ENCODE data around the gene CDKN1A.

Gene CDKN1A

GRCh38 chr6:36713846-36714245 lies 35.3 kb downstream of the CDKN1A start:
- Histone ChIP-seq H3K27me3 (replicated peaks; ENCODE audit: insufficient read depth, low read length) (no peaks in the 10 kb centered on the region), H3K36me3 (replicated peaks; ENCODE audit: insufficient read depth, low read length) (no peaks in the 10 kb centered on the region), H3K4me3 (ENCODE audit: low read length) (no peak overlapping the region), H3F3A (ENCODE audit: insufficient read depth, low read length) (no peaks in the 10 kb centered on the region), H3K9me3 (replicated peaks; ENCODE audit: insufficient read depth, low read length) (no peaks in the 10 kb centered on the region), H3K9ac (ENCODE audit: low read length) (no peak overlapping the region), H2AFZ (ENCODE audit: low read length) (no peak overlapping the region), H3K27ac (ENCODE audit: low read length) (no peak overlapping the region), H3K4me1 (ENCODE audit: low read length) (no peaks in the 10 kb centered on the region), H4K20me1 (ENCODE audit: insufficient read depth, low read length) (no peaks in the 10 kb centered on the region), H3K4me2 (ENCODE audit: low read depth, low read length) (no peak overlapping the region), H3K79me2 (ENCODE audit: low read length) (no peaks in the 10 kb centered on the region), H3K9me2 (replicated peaks; ENCODE audit: insufficient read depth, low read length) (no peaks in the 10 kb centered on the region)
- DNase-seq = no peak
- TF ChIP-seq CTCF (IDR thresholded peaks at IDR 0.05; ENCODE audit: low read length) = no peak
- TF ChIP-seq EZH2phosphoT487 (IDR thresholded peaks at IDR 0.05; ENCODE audit: low read length) = no peak
- TF ChIP-seq EZH2 (optimal IDR thresholded peaks at IDR 0.05; ENCODE audit: low read depth, low read length) = no peak

GRCh38 chr6:36714511-36714910 lies 36.0 kb downstream of the CDKN1A start:
- H3K9me3 ChIP-seq (replicated peaks; ENCODE audit: insufficient read depth, low read length) = no peaks in the 10 kb centered on the region
- H2AFZ ChIP-seq (ENCODE audit: low read length) = no peak overlapping the region
- DNase-seq = no peak
- H3K9ac ChIP-seq (ENCODE audit: low read length) = no peak overlapping the region
- no peak overlapping the region for H3K27ac ChIP-seq (ENCODE audit: low read length)
- H3K9me2 ChIP-seq (replicated peaks; ENCODE audit: insufficient read depth, low read length) = no peaks in the 10 kb centered on the region
- no peaks in the 10 kb centered on the region for H3K79me2 ChIP-seq (ENCODE audit: low read length)
- no peaks in the 10 kb centered on the region for H3F3A ChIP-seq (ENCODE audit: insufficient read depth, low read length)
- H3K4me3 ChIP-seq (ENCODE audit: low read length) = no peak overlapping the region
- no peaks in the 10 kb centered on the region for H3K36me3 ChIP-seq (replicated peaks; ENCODE audit: insufficient read depth, low read length)
- H3K27me3 ChIP-seq (replicated peaks; ENCODE audit: insufficient read depth, low read length) = no peaks in the 10 kb centered on the region
- no peaks in the 10 kb centered on the region for H4K20me1 ChIP-seq (ENCODE audit: insufficient read depth, low read length)
- TF ChIP-seq CTCF (IDR thresholded peaks at IDR 0.05; ENCODE audit: low read length) (no peak), EZH2phosphoT487 (IDR thresholded peaks at IDR 0.05; ENCODE audit: low read length) (no peak), EZH2 (optimal IDR thresholded peaks at IDR 0.05; ENCODE audit: low read depth, low read length) (no peak)
- H3K4me2 ChIP-seq (ENCODE audit: low read depth, low read length) = no peak overlapping the region
- H3K4me1 ChIP-seq (ENCODE audit: low read length) = no peaks in the 10 kb centered on the region

GRCh38 chr6:36715469-36715868 lies 37.0 kb downstream of the CDKN1A start:
- Histone ChIP-seq H2AFZ (ENCODE audit: low read length) (no peak overlapping the region), H3K4me3 (ENCODE audit: low read length) (no peak overlapping the region), H3K4me1 (ENCODE audit: low read length) (no peaks in the 10 kb centered on the region), H3K79me2 (ENCODE audit: low read length) (no peaks in the 10 kb centered on the region), H3K27ac (ENCODE audit: low read length) (no peak overlapping the region), H3K9me2 (replicated peaks; ENCODE audit: insufficient read depth, low read length) (no peaks in the 10 kb centered on the region), H3F3A (ENCODE audit: insufficient read depth, low read length) (no peaks in the 10 kb centered on the region), H3K4me2 (ENCODE audit: low read depth, low read length) (no peak overlapping the region), H3K9ac (ENCODE audit: low read length) (no peak overlapping the region), H3K27me3 (replicated peaks; ENCODE audit: insufficient read depth, low read length) (no peaks in the 10 kb centered on the region), H4K20me1 (ENCODE audit: insufficient read depth, low read length) (no peaks in the 10 kb centered on the region), H3K9me3 (replicated peaks; ENCODE audit: insufficient read depth, low read length) (no peaks in the 10 kb centered on the region), H3K36me3 (replicated peaks; ENCODE audit: insufficient read depth, low read length) (no peaks in the 10 kb centered on the region)
- TF ChIP-seq EZH2phosphoT487 (IDR thresholded peaks at IDR 0.05; ENCODE audit: low read length) = no peak
- TF ChIP-seq CTCF (IDR thresholded peaks at IDR 0.05; ENCODE audit: low read length) = no peak
- no peak for TF ChIP-seq EZH2 (optimal IDR thresholded peaks at IDR 0.05; ENCODE audit: low read depth, low read length)
- no peak for DNase-seq

Measured in MM.1S (cell line).